ENCODE measurements around the gene PPA2. TPM values are rescaled to one million over a fixed set of nuclear protein-coding genes. Genes with fewer than 3 reads are reported as not detected.

The PPA2 gene
- 51.2 and 60.0 TPM in 2 replicates for total RNA-seq

GRCh38 chr4:105473324-105474098 is at the start of gene PPA2:
TSS of gene PPA2 (minus strand) at chr4:105474062. CDS start at chr4:105474050, 12 bp downstream.

Small RNA genes within 50 kb of the gene (small RNA-seq; reads per million reads assigned to genes)
- gene RNU6-553P: not detected

Other genes with a start within 250 kb of the PPA2 start
- not detected in 2 replicates for gene ARHGEF38, start 78.6 kb upstream of the PPA2 start, total RNA-seq
- 18.5 and 24.5 TPM in 2 replicates for gene INTS12, start 234.6 kb upstream of the PPA2 start, total RNA-seq
- 7.7 and 8.6 TPM in 2 replicates for gene GSTCD, start 234.7 kb upstream of the PPA2 start, total RNA-seq